HG03342 (cell line): ENCODE measurements around the gene SOCS7.

Experiments used
- ATAC-seq: cut with Tn5 transposase; IDR thresholded peaks from one replicate; pipeline ENCODE4 v1.9.1; 2021; ENCODE audit warnings: mild to moderate bottlenecking, moderate library complexity; ENCODE audit not compliant: unreplicated experiment

Gene SOCS7

GRCh38 chr17:38351412-38352222, at the start of gene SOCS7:
Gene SOCS7 (plus strand): TSS chr17:38351844. CDS start chr17:38352053, 209 bp downstream.
- ATAC-seq = peak; percentile 85

GRCh38 chr17:38315497-38315896, 36.1 kb upstream of the SOCS7 start:
- ATAC-seq = no peak

DNA sequence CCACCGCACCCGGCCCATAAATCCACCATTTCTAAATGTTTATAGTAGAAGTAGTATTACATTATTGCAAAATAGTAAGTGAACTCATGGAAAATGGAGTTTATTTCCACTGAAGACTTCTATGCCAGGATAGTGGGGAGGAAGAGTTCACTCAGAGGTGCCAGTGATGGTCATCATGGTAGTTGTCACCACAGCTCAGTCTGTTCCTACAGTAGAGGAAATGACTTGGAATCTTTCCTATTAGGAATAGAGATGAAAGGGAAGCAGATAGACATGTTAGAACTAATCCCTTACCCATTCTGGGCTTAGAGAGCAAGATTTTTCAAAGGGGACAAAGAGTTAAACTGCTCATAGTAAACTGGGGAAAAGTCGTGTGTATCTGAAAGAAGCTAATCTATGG, 34.6 kb upstream of the SOCS7 start:
- ATAC-seq = no peak

GRCh38 chr17:38320482-38320881, 31.2 kb upstream of the SOCS7 start:
- ATAC-seq = no peak

DNA sequence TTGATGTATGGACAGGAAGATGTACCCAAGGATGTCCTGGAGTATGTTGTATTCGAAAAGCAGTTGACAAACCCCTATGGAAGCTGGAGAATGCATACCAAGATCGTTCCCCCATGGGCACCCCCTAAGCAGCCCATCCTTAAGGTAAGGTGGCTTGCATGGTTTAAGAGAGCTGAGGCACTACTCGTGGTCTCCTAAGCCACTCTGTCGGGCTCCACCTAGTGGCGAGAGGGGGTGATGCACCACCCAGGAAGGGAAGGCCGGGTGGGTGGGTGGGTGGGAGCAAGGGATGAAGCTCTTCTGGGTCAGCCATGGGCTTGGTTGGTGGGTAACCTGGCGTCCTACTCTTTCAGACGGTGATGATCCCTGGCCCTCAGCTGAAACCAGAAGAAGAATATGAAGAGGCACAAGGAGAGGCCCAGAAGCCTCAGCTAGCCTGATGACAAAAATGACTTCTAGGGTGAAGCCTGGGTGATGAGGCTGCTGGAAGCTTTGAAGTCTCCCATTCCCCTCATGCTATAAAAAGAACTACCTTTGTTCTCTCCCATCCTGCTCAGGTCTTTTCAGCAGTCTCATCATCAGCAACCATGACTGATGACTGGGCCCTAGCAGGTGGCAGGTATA, 29.4 kb upstream of the SOCS7 start:
- ATAC-seq = no peak

DNA sequence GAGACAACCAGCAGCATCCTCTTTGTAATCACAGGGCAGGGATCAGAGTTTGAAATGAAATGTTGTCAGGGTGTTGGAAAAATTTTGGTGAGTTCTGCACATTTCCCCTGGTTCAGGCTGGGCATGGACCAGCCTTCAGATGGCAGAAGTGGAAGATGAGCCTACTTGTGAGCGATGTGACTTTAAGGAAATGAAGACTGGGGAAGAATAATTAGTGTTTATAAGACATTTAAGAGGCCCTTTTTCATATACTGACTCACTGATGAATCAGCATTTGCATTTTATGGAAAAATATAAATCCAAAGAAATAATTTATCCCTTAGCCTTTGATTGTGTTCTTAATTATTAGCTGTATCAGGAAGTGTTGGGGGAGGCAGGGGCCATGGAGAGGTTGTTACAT, 28.7 kb upstream of the SOCS7 start:
- no peak for ATAC-seq

GRCh38 chr17:38324141-38324697, 27.4 kb upstream of the SOCS7 start:
- no peak for ATAC-seq

- no peak for ATAC-seq
Measured at GRCh38 chr17:38324772-38325171, 26.9 kb upstream of the SOCS7 start.

DNA sequence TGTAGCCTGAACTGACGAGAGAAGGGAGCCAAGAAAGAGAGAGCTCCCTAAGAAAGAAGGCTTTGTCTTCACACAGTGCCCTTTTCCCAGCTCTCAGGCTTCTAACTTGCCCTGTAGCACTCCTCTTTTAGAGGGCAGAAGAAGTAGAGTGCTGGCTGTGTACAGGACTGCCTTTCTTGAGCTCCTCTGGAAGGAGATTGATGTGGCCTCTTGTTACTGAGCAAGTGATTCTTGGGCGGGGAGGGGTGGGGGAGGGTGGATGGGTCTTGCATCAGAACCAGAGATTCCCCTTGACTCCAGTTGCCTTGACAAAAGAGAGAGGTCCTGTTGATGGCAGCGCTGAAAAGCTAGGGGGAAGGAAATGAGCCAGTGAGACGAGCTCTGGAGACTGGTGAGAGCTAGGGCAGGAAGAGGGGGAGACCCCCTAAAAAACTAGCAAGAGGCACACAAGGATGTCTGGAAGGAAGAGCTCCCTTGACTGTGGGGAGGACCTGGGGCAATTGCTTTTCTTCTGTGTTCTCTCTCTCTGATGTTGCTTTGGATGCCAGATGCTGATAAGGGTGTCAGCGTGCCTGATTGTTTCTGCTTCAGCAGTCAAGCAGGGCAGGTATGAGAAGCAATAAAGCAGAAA, 26.3 kb upstream of the SOCS7 start:
- no peak for ATAC-seq

- no peak for ATAC-seq
Measured at GRCh38 chr17:38326996-38327792, 24.4 kb upstream of the SOCS7 start.

- ATAC-seq = no peak
Measured at GRCh38 chr17:38327936-38328335, 23.7 kb upstream of the SOCS7 start.

GRCh38 chr17:38328620-38329019, 23.0 kb upstream of the SOCS7 start:
- no peak for ATAC-seq

- ATAC-seq = no peak
Measured at GRCh38 chr17:38329284-38329683, 22.4 kb upstream of the SOCS7 start.

GRCh38 chr17:38329808-38330730, 21.6 kb upstream of the SOCS7 start:
- no peak for ATAC-seq

- no peak for ATAC-seq
Measured at GRCh38 chr17:38330941-38331411, 20.7 kb upstream of the SOCS7 start.

- ATAC-seq = no peak
Measured at GRCh38 chr17:38332735-38333134, 18.9 kb upstream of the SOCS7 start.

DNA sequence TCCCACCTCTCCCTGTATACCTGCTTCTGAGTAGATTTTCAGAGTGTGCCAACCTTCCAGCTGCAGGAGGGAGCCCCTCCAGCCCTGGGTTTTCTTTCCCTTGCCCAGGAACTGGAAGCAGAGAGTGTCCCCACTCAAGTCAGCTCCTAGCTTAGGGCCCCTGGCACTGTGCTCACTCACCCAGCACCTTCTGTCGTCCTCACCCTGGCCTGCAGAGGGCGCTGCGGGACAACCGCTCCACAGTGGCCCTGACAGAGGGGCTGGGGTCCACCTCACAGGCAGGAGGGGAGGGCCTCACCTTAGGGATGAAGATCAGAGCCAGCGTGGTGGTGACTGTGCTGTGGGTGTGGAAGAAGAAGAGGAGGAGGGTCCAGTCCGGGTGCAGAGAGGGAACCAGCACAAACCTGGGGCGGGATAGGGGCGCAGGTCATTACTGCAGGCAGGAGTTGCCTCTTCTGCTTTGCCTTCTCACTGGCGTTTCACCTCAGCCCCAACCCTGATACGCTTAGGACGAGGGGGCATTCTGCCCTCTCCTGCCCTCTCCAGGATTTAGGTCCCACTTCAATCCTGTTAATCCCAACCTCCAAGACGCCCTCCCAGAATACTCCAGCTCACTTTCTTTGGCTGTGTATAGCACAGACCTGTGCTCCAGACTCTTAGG, 17.9 kb upstream of the SOCS7 start:
- ATAC-seq = no peak

DNA sequence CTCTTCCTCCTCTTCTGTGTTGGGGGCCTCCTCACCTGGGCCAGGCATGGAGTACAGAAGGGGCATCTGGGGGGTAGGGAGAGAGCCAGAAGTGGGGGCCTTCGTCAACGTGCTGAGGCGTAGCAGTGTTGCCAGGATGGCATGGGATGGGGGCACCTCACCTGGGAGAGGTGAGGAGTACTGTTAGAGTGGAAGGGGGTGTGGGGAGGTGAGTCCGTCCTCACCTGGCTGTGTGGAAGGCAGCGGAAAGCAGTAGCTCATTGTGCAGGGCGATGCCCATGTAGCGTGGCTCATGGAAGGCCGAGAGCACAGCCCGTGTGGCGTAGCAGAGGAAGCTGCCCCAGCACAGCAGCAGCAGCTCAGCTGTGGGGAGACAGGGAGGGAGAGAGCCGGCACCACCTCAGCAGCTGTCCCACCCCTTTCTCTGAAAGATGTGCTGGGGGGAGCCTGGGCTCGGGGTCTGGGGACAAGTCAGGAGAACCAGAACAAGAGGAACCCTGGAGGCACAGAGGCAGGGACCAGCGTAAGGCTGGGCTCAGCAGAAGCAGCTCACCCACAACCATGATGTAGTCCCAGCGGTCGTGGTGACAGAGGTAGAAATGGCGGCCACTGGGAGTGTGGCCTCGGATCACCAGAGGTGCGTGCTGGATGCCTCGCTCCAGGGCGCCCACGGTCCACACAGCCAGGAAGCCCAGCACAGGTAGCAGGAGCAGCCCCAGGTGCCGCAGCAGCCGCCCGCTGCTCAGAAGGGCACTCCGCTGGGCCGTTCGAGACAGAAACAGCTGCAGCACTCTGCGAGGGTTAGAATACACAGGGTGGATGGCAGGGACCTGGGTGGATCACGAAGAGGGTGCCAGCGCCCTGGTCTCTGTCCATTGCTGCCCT, 16.9 kb upstream of the SOCS7 start:
- no peak for ATAC-seq
